ENCODE measurements around the gene MAF.

MAF gene

DNA sequence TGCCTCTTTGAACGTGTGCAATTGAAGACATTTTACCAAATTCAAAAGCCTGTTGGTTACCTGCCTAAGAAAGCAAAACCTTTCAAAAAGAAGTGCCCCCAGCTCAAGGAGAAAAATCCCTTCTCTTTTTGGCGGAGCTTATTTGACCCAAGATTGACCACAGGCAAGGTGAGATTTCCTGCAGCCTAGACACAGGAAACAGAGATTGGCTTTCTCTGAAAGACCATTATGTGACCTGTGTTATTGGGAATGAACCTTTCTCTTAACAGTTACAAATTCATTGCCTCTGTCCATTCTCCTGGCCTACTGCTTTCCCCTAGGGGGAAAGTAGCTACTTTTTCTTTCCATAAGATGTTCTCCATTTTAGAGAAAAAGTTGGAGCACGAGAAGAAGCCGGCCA is 42.1 kb upstream of the MAF start:
- no peak overlapping the region for H2AFZ ChIP-seq
- no peak overlapping the region for H3K9ac ChIP-seq
- no peak overlapping the region for H3K4me3 ChIP-seq (ENCODE audit: low read depth, low read length)
- TF ChIP-seq CTCF (IDR thresholded peaks at IDR 0.05): no peak
- no peak overlapping the region for H3K27ac ChIP-seq
- H3K79me2 ChIP-seq: no peaks in the 10 kb centered on the region
- no peak overlapping the region for H3K4me2 ChIP-seq (ENCODE audit: low read length)
- H3K36me3 ChIP-seq (ENCODE audit: control insufficient read depth, insufficient read depth, low read length): no peaks in the 10 kb centered on the region
- H3K4me1 ChIP-seq: peaks cover 7% of the 10 kb centered on the region
- no peaks in the 10 kb centered on the region for H3K27me3 ChIP-seq (ENCODE audit: control insufficient read depth, insufficient read depth, low read length)
- H3K9me3 ChIP-seq (ENCODE audit: control insufficient read depth, low read length): no peaks in the 10 kb centered on the region

DNA sequence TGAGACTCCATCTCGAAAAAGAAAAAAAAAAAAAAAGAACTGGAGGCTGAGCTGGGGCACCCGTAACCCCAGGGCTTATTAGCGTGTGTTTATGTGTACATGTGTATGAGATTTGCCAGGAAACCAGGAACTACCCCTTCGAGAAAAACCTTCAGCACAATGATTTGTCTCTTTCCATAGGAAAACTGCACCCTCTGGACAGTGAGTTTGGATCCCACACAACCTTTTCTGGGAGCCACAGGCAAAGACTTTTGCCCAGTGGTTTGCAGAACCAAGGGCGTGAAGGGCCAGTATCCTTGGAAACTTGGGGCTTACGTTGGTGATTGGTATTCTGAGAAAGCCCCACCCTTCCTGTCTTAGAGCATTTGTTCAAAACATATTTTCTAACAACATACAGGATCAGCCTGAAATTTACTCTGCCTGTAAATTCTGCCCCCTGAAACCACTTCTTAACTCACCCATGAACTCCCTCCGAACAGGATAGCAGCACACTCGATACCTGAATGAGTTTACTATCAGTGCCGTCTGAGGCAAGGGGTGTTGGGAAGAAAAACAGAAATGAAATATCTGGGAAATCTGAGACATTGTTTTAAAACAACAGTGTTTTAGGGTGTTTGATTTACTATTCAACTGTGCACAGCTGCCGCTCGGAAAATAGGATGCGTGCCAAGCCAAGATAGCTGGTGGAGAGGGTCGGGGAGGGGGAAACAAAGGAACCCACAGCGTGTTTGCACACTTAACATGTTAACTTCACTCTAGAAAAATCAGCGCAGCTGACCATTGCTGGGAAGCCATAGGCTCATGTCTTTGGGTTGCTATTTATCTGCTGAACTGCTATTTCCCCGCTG is 40.2 kb upstream of the MAF start:
- H3K27me3 ChIP-seq (ENCODE audit: control insufficient read depth, insufficient read depth, low read length): no peaks in the 10 kb centered on the region
- no peak overlapping the region for H3K9ac ChIP-seq
- peak overlapping the region; percentile 59 for H2AFZ ChIP-seq
- H3K4me3 ChIP-seq (ENCODE audit: low read depth, low read length): no peak overlapping the region
- H3K9me3 ChIP-seq (ENCODE audit: control insufficient read depth, low read length): no peaks in the 10 kb centered on the region
- no peak for TF ChIP-seq CTCF (IDR thresholded peaks at IDR 0.05)
- H3K4me1 ChIP-seq: peaks cover 7% of the 10 kb centered on the region
- no peak overlapping the region for H3K27ac ChIP-seq
- H3K79me2 ChIP-seq: no peaks in the 10 kb centered on the region
- H3K36me3 ChIP-seq (ENCODE audit: control insufficient read depth, insufficient read depth, low read length): no peaks in the 10 kb centered on the region
- peak overlapping the region; percentile 13 for H3K4me2 ChIP-seq (ENCODE audit: low read length)

DNA sequence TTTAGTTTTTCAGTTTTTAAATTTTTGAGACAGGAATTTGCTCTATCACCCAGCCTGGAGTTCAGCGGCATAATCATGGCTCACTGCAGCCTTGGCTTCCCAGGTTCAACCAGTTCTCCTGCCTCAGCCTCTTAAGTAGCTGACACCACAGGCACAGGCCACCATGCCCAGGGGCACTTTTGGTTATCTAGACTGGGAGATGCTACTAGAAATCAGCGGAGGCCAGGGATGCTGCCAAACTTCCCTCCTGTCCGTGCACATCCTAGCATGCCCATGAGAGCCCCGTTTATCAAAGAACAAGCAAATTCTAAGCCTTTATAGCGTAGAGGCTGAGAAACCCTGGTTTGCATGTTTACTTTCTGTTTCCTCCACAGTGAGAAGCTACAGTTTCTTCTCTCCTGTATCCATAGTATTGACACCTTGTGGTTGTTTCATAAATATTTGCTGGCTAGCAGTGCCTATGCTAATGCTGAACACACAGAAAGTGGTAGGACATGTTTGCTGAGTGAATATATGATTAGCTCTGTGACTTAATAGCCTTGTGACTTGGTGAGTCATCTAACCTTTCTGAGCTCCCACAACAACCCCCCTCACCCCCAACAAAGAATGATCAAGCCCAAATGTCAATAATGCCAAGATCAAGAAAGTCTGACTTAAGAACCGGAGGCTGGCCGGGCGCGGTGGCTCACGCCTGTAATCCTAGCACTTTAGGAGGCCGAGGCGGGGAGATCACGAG is 39.2 kb upstream of the MAF start:
- no peak overlapping the region for H3K27ac ChIP-seq
- no peak overlapping the region for H3K4me2 ChIP-seq (ENCODE audit: low read length)
- H3K36me3 ChIP-seq (ENCODE audit: control insufficient read depth, insufficient read depth, low read length): no peaks in the 10 kb centered on the region
- H3K9me3 ChIP-seq (ENCODE audit: control insufficient read depth, low read length): no peaks in the 10 kb centered on the region
- no peak overlapping the region for H2AFZ ChIP-seq
- no peaks in the 10 kb centered on the region for H3K27me3 ChIP-seq (ENCODE audit: control insufficient read depth, insufficient read depth, low read length)
- H3K4me3 ChIP-seq (ENCODE audit: low read depth, low read length): no peak overlapping the region
- H3K4me1 ChIP-seq: peaks cover 7% of the 10 kb centered on the region
- no peaks in the 10 kb centered on the region for H3K79me2 ChIP-seq
- H3K9ac ChIP-seq: no peak overlapping the region
- no peak for TF ChIP-seq CTCF (IDR thresholded peaks at IDR 0.05)

- no peak overlapping the region for H2AFZ ChIP-seq
- no peak for TF ChIP-seq CTCF (IDR thresholded peaks at IDR 0.05)
Observed at GRCh38 chr16:79638386-79638785, 37.8 kb upstream of the MAF start.

More at GRCh38 chr16:79638386-79638785, 37.8 kb upstream of the MAF start:
- Histone ChIP-seq H3K36me3 (ENCODE audit: control insufficient read depth, insufficient read depth, low read length) (no peaks in the 10 kb centered on the region), H3K9ac (no peak overlapping the region), H3K79me2 (no peaks in the 10 kb centered on the region), H3K4me3 (ENCODE audit: low read depth, low read length) (no peak overlapping the region), H3K4me2 (ENCODE audit: low read length) (no peak overlapping the region), H3K9me3 (ENCODE audit: control insufficient read depth, low read length) (no peaks in the 10 kb centered on the region), H3K27me3 (ENCODE audit: control insufficient read depth, insufficient read depth, low read length) (no peaks in the 10 kb centered on the region), H3K27ac (no peak overlapping the region), H3K4me1 (peaks cover 12% of the 10 kb centered on the region)

Data from parathyroid adenoma (tissue), 2 donors.